HEK293T (cell line): ENCODE measurements around the gene VWA5B2.

Source experiments
- CTCF ChIA-PET: fragments of 350-600 bp; formaldehyde crosslinking; extraction: SDS; loops from one replicate; lab custom pipeline; 2021; ENCODE audit warnings: antibody characterized with exemption, inconsistent platforms; lab: Yijun Ruan, JAX
- POLR2A ChIA-PET: fragments of 350-600 bp; formaldehyde crosslinking; extraction: SDS; loops from one replicate; lab custom pipeline; 2020; ENCODE audit warnings: antibody characterized with exemption, inconsistent platforms; lab: Yijun Ruan, JAX
- DNase-seq: peaks from one replicate; pipeline ENCODE4 v3.0.0; 2012; ENCODE audit warnings: mixed read lengths; ENCODE audit errors: extremely low spot score
- ARNT ChIP-seq: fragments of 450-650 bp; IDR thresholded peaks from 2 replicates; pipeline ENCODE4 v1.6.1; 2017; ENCODE audit warnings: mild to moderate bottlenecking
- BHLHE40 ChIP-seq: fragments of 450-650 bp; IDR thresholded peaks from 2 replicates; pipeline ENCODE4 v1.6.1; 2016; ENCODE audit warnings: mild to moderate bottlenecking, moderate library complexity, borderline replicate concordance
- CTBP1 ChIP-seq: fragments of 450-650 bp; IDR thresholded peaks from 2 replicates; pipeline ENCODE4 v1.6.1; 2016; ENCODE audit warnings: borderline replicate concordance
- ELF4 ChIP-seq: fragments of 450-650 bp; IDR thresholded peaks from 2 replicates; pipeline ENCODE4 v1.6.1; 2017; ENCODE audit warnings: antibody characterized with exemption
- FOXA1 ChIP-seq: fragments of 450-650 bp; IDR thresholded peaks from 2 replicates; pipeline ENCODE4 v1.6.1; 2016; ENCODE audit warnings: mild to moderate bottlenecking
- FOXK2 ChIP-seq: fragments of 450-650 bp; IDR thresholded peaks from 2 replicates; pipeline ENCODE4 v1.6.1; 2016; ENCODE audit warnings: mild to moderate bottlenecking
- FOXM1 ChIP-seq: fragments of 450-650 bp; IDR thresholded peaks from 2 replicates; pipeline ENCODE4 v1.6.1; 2017; ENCODE audit warnings: mild to moderate bottlenecking, borderline replicate concordance
- HDGF ChIP-seq: fragments of 450-650 bp; IDR thresholded peaks from 2 replicates; pipeline ENCODE4 v1.6.1; 2017; ENCODE audit warnings: antibody characterized with exemption, borderline replicate concordance
- L3MBTL2 ChIP-seq: fragments of 450-650 bp; conservative IDR thresholded peaks from 2 replicates; pipeline ENCODE4 v1.6.1; 2016; ENCODE audit warnings: mild to moderate bottlenecking
- LEF1 ChIP-seq: fragments of 450-650 bp; IDR thresholded peaks from 2 replicates; pipeline ENCODE4 v1.6.1; 2017; ENCODE audit warnings: mild to moderate bottlenecking, borderline replicate concordance
- NFRKB ChIP-seq: fragments of 450-650 bp; IDR thresholded peaks from 2 replicates; pipeline ENCODE4 v1.6.1; 2016; ENCODE audit warnings: mild to moderate bottlenecking, moderate library complexity
- PKNOX1 ChIP-seq: fragments of 450-650 bp; IDR thresholded peaks from 2 replicates; pipeline ENCODE4 v1.6.1; 2016
- SP1 ChIP-seq: fragments of 450-650 bp; IDR thresholded peaks from 2 replicates; pipeline ENCODE4 v1.6.1; 2017
- SUZ12 ChIP-seq: fragments of 450-650 bp; IDR thresholded peaks from 2 replicates; pipeline ENCODE4 v1.6.1; 2016; ENCODE audit warnings: mild to moderate bottlenecking
- TARDBP ChIP-seq: fragments of 450-650 bp; IDR thresholded peaks from 2 replicates; pipeline ENCODE4 v1.6.1; 2016
- ZNF384 ChIP-seq: fragments of 450-650 bp; IDR thresholded peaks from 2 replicates; pipeline ENCODE4 v1.6.1; 2016

VWA5B2 gene

GRCh38 chr3:184211297-184211696 lies 18.1 kb upstream of the VWA5B2 start:
- TF ChIP-seq HDGF, result no peak
- no peak for TF ChIP-seq FOXM1
- no peak for TF ChIP-seq LEF1
- no peak for TF ChIP-seq TARDBP
- TF ChIP-seq ZNF384, result no peak
- no peak for TF ChIP-seq FOXK2
- no peak for TF ChIP-seq PKNOX1
- TF ChIP-seq NFRKB, result no peak
- TF ChIP-seq FOXA1, result no peak
- no peak for TF ChIP-seq SUZ12
- no peak for TF ChIP-seq CTBP1
- no peak for TF ChIP-seq L3MBTL2
- no peak for TF ChIP-seq SP1
- no peak for TF ChIP-seq ARNT
- TF ChIP-seq ELF4, result no peak
- TF ChIP-seq BHLHE40, result no peak
- ChIA-PET POLR2A (no interaction called here), CTCF (interaction anchor here (1.1 kb wide), 1 partner anchor 16 kb away, joined by 3 read pairs; no protein-coding TSS in a partner anchor)
- DNase-seq, result no peak

GRCh38 chr3:184211718-184212117 lies 17.7 kb upstream of the VWA5B2 start:
- DNase-seq, result no peak
- no peak for TF ChIP-seq FOXM1
- no peak for TF ChIP-seq ELF4
- TF ChIP-seq SUZ12, result no peak
- TF ChIP-seq FOXK2, result no peak
- TF ChIP-seq FOXA1, result no peak
- TF ChIP-seq TARDBP, result no peak
- no peak for TF ChIP-seq ARNT
- ChIA-PET CTCF (no interaction called here), POLR2A (no interaction called here)

- CTCF ChIA-PET, result interaction anchor here (0.6 kb wide), 2 partner anchors 13 to 331 kb away, joined by 3 read pairs; no protein-coding TSS in a partner anchor
- TF ChIP-seq BHLHE40, result no peak
- no peak for TF ChIP-seq SP1
- no peak for TF ChIP-seq ELF4
- DNase-seq, result no peak
- POLR2A ChIA-PET, result no interaction called here
Measured at GRCh38 chr3:184218814-184219213, 10.6 kb upstream of the VWA5B2 start.

GRCh38 chr3:184222521-184222920 lies 6.9 kb upstream of the VWA5B2 start:
- ChIA-PET CTCF (no interaction called here), POLR2A (no interaction called here)
- TF ChIP-seq HDGF, result no peak
- TF ChIP-seq TARDBP, result no peak
- no peak for TF ChIP-seq FOXA1
- TF ChIP-seq FOXK2, result no peak
- TF ChIP-seq CTBP1, result no peak
- no peak for TF ChIP-seq LEF1
- TF ChIP-seq PKNOX1, result no peak
- no peak for TF ChIP-seq SP1
- TF ChIP-seq SUZ12, result no peak
- no peak for TF ChIP-seq ZNF384
- TF ChIP-seq ARNT, result no peak
- DNase-seq, result no peak

- DNase-seq, result no peak
- ChIA-PET POLR2A (no interaction called here), CTCF (no interaction called here)
- TF ChIP-seq PKNOX1, result no peak
- no peak for TF ChIP-seq NFRKB
- TF ChIP-seq ELF4, result no peak
- TF ChIP-seq BHLHE40, result no peak
- TF ChIP-seq TARDBP, result no peak
- no peak for TF ChIP-seq FOXA1
- no peak for TF ChIP-seq FOXM1
- TF ChIP-seq L3MBTL2, result no peak
- no peak for TF ChIP-seq SP1
- no peak for TF ChIP-seq HDGF
Measured at GRCh38 chr3:184223946-184224345, 5.4 kb upstream of the VWA5B2 start.

GRCh38 chr3:184227481-184227935 lies 1.9 kb upstream of the VWA5B2 start:
- peak; percentile 63 for DNase-seq
- TF ChIP-seq FOXK2, result no peak
- TF ChIP-seq CTBP1, result no peak
- no peak for TF ChIP-seq SP1
- ChIA-PET CTCF (interaction anchor here (0.8 to 2.2 kb wide), 14 partner anchors 9 to 83 kb away, joined by 3 to 7 read pairs (median 4); partner anchors contain the start of genes CAMK2N2 and EEF1AKMT4), POLR2A (interaction anchor here (1.1 kb wide), 2 partner anchors 34 to 42 kb away, joined by 3 read pairs; partner anchors contain the start of gene ABCF3)
